D721Med (cell line): ENCODE data around the gene AFDN.

Source experiments
- DNase-seq: peaks from one replicate; pipeline ENCODE4 v3.0.0; 2011; ENCODE audit warnings: low spot score; ENCODE audit not compliant: insufficient read length
- FAIRE-seq: peaks from 2 replicates; lab custom pipeline; 2011; peaks lifted over from hg19 to GRCh38; lab: Jason Lieb, UNC
- CTCF ChIP-seq: IDR thresholded peaks from 2 replicates; pipeline ENCODE4 v1.5.1; 2012; ENCODE audit warnings: mild to moderate bottlenecking, control low read depth; ENCODE audit not compliant: insufficient read depth; ENCODE audit errors: missing control alignments

Gene AFDN

GRCh38 chr6:167858842-167859664, 32.3 kb downstream of the AFDN start:
- FAIRE-seq (no peak), DNase-seq (no peak)
- TF ChIP-seq CTCF = no peak

- FAIRE-seq (no peak), DNase-seq (no peak)
- TF ChIP-seq CTCF = no peak
These were observed 34.0 kb downstream of the AFDN start for GRCh38 chr6:167860550-167861226.

- FAIRE-seq (no peak), DNase-seq (no peak)
- TF ChIP-seq CTCF = no peak
These were observed 34.7 kb downstream of the AFDN start for GRCh38 chr6:167861424-167861823.

- FAIRE-seq = no peak
- no peak for TF ChIP-seq CTCF
- DNase-seq = no peak
These were observed 37.2 kb downstream of the AFDN start for GRCh38 chr6:167863897-167864296.

- no peak for TF ChIP-seq CTCF
- no peak for DNase-seq
- no peak for FAIRE-seq
These were observed 39.9 kb downstream of the AFDN start for GRCh38 chr6:167866642-167867041.

GRCh38 chr6:167870321-167870720, 43.6 kb downstream of the AFDN start:
- no peak for TF ChIP-seq CTCF
- FAIRE-seq (no peak), DNase-seq (no peak)
